Mesothelial cell of epicardium (in vitro differentiated cells): Measurements from ENCODE around the gene HDAC1. TPM values are rescaled to one million over a fixed set of nuclear protein-coding genes. Genes with fewer than 3 reads are reported as not detected.
"Not testable (repeated sequence)": the region's sequence is repeated elsewhere in the genome, so short reads cannot be mapped to it uniquely, and the experiment has no call there.

Experiments
- DNase-seq, 2 experiments: peaks; one replicate each; pipeline ENCODE4 v3.0.0; 2021; ENCODE audit warnings: low spot score in 2 of 2; ENCODE audit not compliant: unreplicated experiment in 2 of 2
- H3K27ac Mint-ChIP-seq: 2 replicates; pipeline ENCODE4 v1.8.0; 2021; ENCODE audit warnings: mixed read lengths
- H3K27me3 Mint-ChIP-seq: 2 replicates; pipeline ENCODE4 v1.8.0; 2021; ENCODE audit warnings: low read depth, mixed read lengths
- H3K36me3 Mint-ChIP-seq: 2 replicates; pipeline ENCODE4 v1.8.0; 2021; ENCODE audit warnings: mixed read lengths
- H3K4me1 Mint-ChIP-seq: 2 replicates; pipeline ENCODE4 v1.8.0; 2021; ENCODE audit warnings: mixed read lengths
- H3K4me3 Mint-ChIP-seq: 2 replicates; pipeline ENCODE4 v1.8.0; 2021; ENCODE audit warnings: mild to moderate bottlenecking, moderate library complexity, mixed read lengths
- H3K9me3 Mint-ChIP-seq: 2 replicates; pipeline ENCODE4 v1.8.0; 2021; ENCODE audit warnings: mixed read lengths
- total RNA-seq: library from RNA; stranded (reverse); gene quantifications from 3 replicates; pipeline ENCODE4 v1.2.1, GENCODE V29; 2021
- TF ChIP-seq, protein P1 (sequence below): fragments of 200-600 bp; sonication (generic); IDR thresholded peaks from one replicate; pipeline ENCODE4 v1.5.0; 2021; ENCODE audit warnings: antibody characterized with exemption; ENCODE audit not compliant: unreplicated experiment

Gene HDAC1
- total RNA-seq, 1 donor from 2014 or later, result 131 TPM

- H3K9me3 Mint-ChIP-seq, result no peaks in the 10 kb centered on the region
- H3K36me3 Mint-ChIP-seq, result no peaks in the 10 kb centered on the region
- H3K27ac Mint-ChIP-seq, result peak overlapping the region; percentile 94
- TF ChIP-seq, protein P1, sequence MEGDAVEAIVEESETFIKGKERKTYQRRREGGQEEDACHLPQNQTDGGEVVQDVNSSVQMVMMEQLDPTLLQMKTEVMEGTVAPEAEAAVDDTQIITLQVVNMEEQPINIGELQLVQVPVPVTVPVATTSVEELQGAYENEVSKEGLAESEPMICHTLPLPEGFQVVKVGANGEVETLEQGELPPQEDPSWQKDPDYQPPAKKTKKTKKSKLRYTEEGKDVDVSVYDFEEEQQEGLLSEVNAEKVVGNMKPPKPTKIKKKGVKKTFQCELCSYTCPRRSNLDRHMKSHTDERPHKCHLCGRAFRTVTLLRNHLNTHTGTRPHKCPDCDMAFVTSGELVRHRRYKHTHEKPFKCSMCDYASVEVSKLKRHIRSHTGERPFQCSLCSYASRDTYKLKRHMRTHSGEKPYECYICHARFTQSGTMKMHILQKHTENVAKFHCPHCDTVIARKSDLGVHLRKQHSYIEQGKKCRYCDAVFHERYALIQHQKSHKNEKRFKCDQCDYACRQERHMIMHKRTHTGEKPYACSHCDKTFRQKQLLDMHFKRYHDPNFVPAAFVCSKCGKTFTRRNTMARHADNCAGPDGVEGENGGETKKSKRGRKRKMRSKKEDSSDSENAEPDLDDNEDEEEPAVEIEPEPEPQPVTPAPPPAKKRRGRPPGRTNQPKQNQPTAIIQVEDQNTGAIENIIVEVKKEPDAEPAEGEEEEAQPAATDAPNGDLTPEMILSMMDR, result no peak
- no peaks in the 10 kb centered on the region for H3K27me3 Mint-ChIP-seq
- peaks cover 29% of the 10 kb centered on the region for H3K4me1 Mint-ChIP-seq
- peak overlapping the region; percentile 50 for H3K4me3 Mint-ChIP-seq
- no peak for DNase-seq
Measured at GRCh38 chr1:32273391-32274208, 18.3 kb upstream of the HDAC1 start.

- Mint-ChIP-seq H3K27ac (no peak overlapping the region), H3K27me3 (no peaks in the 10 kb centered on the region), H3K36me3 (no peaks in the 10 kb centered on the region), H3K9me3 (no peaks in the 10 kb centered on the region), H3K4me1 (peaks cover 29% of the 10 kb centered on the region), H3K4me3 (no peak overlapping the region)
- no peak for DNase-seq
- TF ChIP-seq, protein P1, result no peak
Measured at GRCh38 chr1:32274646-32275340, 17.1 kb upstream of the HDAC1 start.

GRCh38 chr1:32275424-32275823 lies 16.5 kb upstream of the HDAC1 start:
- no peak overlapping the region for H3K4me3 Mint-ChIP-seq

DNA sequence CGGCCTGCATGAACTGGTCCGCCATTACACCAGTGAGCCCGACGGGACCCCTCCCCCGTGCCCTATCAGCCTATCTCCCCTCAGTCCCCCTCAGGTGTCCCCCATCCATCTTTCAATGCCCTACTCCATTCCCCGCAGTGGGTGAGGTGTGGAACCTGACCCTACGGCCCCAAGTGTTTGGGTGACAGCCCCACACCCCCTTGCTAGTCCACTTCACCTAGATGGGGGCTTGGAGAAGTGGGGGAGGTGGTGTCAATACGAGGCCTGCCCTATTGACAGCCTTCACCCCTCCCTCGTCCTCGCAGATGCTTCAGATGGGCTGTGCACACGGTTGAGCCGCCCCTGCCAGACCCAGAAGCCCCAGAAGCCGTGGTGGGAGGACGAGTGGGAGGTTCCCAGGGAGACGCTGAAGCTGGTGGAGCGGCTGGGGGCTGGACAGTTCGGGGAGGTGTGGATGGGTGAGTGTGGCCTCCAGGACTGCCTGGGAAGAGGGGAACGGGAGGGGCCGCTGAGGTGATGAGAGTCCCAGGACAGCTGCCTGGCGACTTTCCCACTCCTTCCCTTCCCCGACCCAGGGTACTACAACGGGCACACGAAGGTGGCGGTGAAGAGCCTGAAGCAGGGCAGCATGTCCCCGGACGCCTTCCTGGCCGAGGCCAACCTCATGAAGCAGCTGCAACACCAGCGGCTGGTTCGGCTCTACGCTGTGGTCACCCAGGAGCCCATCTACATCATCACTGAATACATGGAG lies 15.7 kb upstream of the HDAC1 start:
- Mint-ChIP-seq H3K4me3 (no peak overlapping the region), H3K36me3 (no peaks in the 10 kb centered on the region), H3K27ac (no peak overlapping the region), H3K27me3 (no peaks in the 10 kb centered on the region), H3K9me3 (no peaks in the 10 kb centered on the region), H3K4me1 (peaks cover 29% of the 10 kb centered on the region)
- TF ChIP-seq, protein P1, result no peak
- DNase-seq, result no peak

More at GRCh38 chr1:32275424-32275823, 16.5 kb upstream of the HDAC1 start:
- Mint-ChIP-seq H3K27me3 (no peaks in the 10 kb centered on the region), H3K9me3 (no peaks in the 10 kb centered on the region), H3K36me3 (no peaks in the 10 kb centered on the region), H3K4me1 (peaks cover 29% of the 10 kb centered on the region), H3K27ac (no peak overlapping the region)
- TF ChIP-seq, protein P1, result no peak
- DNase-seq, result no peak

GRCh38 chr1:32284777-32285176 lies 7.1 kb upstream of the HDAC1 start:
- not testable (repeated sequence) for H3K4me3 Mint-ChIP-seq, H3K4me1 Mint-ChIP-seq, H3K27me3 Mint-ChIP-seq, H3K9me3 Mint-ChIP-seq, H3K27ac Mint-ChIP-seq, DNase-seq, H3K36me3 Mint-ChIP-seq
